GM12865 (cell line): ENCODE measurements around the gene SPACDR.
"Not testable (repeated sequence)": the region's sequence is repeated elsewhere in the genome, so short reads cannot be mapped to it uniquely, and the experiment has no call there.

ENCODE experiments used
- DNase-seq: peaks from one replicate; pipeline ENCODE4 v3.0.0; 2010; ENCODE audit warnings: low read depth
- H3K4me3 ChIP-seq: 2 replicates; pipeline ENCODE4 v1.5.1; 2011; ENCODE audit warnings: mild to moderate bottlenecking, low read depth, low read length, control low read depth
- CTCF ChIP-seq: IDR thresholded peaks from 2 replicates; pipeline ENCODE4 v1.5.1; 2011; ENCODE audit warnings: low read length, control low read depth, low read depth, inconsistent platforms; ENCODE audit not compliant: insufficient read depth; ENCODE audit errors: missing control alignments

Gene SPACDR

GRCh38 chr7:100464210-100464660, at the start of gene SPACDR:
Gene SPACDR, minus strand, starts transcription at chr7:100464260. Its CDS starts 235 bp downstream, at chr7:100464025.
- no peak for TF ChIP-seq CTCF
- H3K4me3 ChIP-seq, result no peak within 1 kb of the TSS
- DNase-seq, result no peak

GRCh38 chr7:100513212-100513810, 49.3 kb upstream of the SPACDR start:
- no peak overlapping the region for H3K4me3 ChIP-seq
- no peak for DNase-seq
- no peak for TF ChIP-seq CTCF

GRCh38 chr7:100510437-100511239, 46.6 kb upstream of the SPACDR start:
- no peak overlapping the region for H3K4me3 ChIP-seq
- no peak for DNase-seq
- TF ChIP-seq CTCF, result no peak

- no peak overlapping the region for H3K4me3 ChIP-seq
- TF ChIP-seq CTCF, result no peak
- DNase-seq, result no peak
Observed at GRCh38 chr7:100509231-100509630, 45.2 kb upstream of the SPACDR start.

GRCh38 chr7:100506356-100506923, 42.4 kb upstream of the SPACDR start:
- no peak for TF ChIP-seq CTCF
- no peak overlapping the region for H3K4me3 ChIP-seq
- DNase-seq, result no peak

GRCh38 chr7:100504887-100505611, 41.0 kb upstream of the SPACDR start:
- no peak for TF ChIP-seq CTCF
- H3K4me3 ChIP-seq, result no peak overlapping the region
- no peak for DNase-seq

GRCh38 chr7:100504031-100504430, 40.0 kb upstream of the SPACDR start:
- not testable (repeated sequence) for DNase-seq, H3K4me3 ChIP-seq

GRCh38 chr7:100500743-100501142, 36.7 kb upstream of the SPACDR start:
- not testable (repeated sequence) for DNase-seq, H3K4me3 ChIP-seq
